OCI-LY1 (cell line): ENCODE data around the gene RSPRY1.

Experiments
- EZH2 ChIP-seq: fragments of 200-600 bp; sonication (generic), shearing (Covaris generic); IDR thresholded peaks from 2 replicates; pipeline ENCODE4 v1.8.0; 2017; ENCODE audit warnings: borderline replicate concordance, mixed run types, mild to moderate bottlenecking, antibody characterized with exemption, low read length, moderate library complexity, mixed read lengths
- TF ChIP-seq, protein P1 (sequence below): fragments of 200-600 bp; sonication (generic), shearing (Covaris generic); IDR thresholded peaks from 2 replicates; pipeline ENCODE4 v1.5.1; 2017; ENCODE audit warnings: mild to moderate bottlenecking, antibody characterized with exemption, low read length, moderate library complexity, mixed read lengths

- TF ChIP-seq, protein P1, sequence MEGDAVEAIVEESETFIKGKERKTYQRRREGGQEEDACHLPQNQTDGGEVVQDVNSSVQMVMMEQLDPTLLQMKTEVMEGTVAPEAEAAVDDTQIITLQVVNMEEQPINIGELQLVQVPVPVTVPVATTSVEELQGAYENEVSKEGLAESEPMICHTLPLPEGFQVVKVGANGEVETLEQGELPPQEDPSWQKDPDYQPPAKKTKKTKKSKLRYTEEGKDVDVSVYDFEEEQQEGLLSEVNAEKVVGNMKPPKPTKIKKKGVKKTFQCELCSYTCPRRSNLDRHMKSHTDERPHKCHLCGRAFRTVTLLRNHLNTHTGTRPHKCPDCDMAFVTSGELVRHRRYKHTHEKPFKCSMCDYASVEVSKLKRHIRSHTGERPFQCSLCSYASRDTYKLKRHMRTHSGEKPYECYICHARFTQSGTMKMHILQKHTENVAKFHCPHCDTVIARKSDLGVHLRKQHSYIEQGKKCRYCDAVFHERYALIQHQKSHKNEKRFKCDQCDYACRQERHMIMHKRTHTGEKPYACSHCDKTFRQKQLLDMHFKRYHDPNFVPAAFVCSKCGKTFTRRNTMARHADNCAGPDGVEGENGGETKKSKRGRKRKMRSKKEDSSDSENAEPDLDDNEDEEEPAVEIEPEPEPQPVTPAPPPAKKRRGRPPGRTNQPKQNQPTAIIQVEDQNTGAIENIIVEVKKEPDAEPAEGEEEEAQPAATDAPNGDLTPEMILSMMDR: no peak
- TF ChIP-seq EZH2: no peak
Observed at GRCh38 chr16:57236022-57236350, 49.9 kb downstream of the RSPRY1 start.
